GM19025 (cell line): ENCODE results near the gene UTS2R.

Experiments used
- ATAC-seq: cut with Tn5 transposase; IDR thresholded peaks from one replicate; pipeline ENCODE4 v1.9.1; 2021; ENCODE audit warnings: mild to moderate bottlenecking, low read depth, moderate library complexity; ENCODE audit not compliant: unreplicated experiment

Gene UTS2R

DNA sequence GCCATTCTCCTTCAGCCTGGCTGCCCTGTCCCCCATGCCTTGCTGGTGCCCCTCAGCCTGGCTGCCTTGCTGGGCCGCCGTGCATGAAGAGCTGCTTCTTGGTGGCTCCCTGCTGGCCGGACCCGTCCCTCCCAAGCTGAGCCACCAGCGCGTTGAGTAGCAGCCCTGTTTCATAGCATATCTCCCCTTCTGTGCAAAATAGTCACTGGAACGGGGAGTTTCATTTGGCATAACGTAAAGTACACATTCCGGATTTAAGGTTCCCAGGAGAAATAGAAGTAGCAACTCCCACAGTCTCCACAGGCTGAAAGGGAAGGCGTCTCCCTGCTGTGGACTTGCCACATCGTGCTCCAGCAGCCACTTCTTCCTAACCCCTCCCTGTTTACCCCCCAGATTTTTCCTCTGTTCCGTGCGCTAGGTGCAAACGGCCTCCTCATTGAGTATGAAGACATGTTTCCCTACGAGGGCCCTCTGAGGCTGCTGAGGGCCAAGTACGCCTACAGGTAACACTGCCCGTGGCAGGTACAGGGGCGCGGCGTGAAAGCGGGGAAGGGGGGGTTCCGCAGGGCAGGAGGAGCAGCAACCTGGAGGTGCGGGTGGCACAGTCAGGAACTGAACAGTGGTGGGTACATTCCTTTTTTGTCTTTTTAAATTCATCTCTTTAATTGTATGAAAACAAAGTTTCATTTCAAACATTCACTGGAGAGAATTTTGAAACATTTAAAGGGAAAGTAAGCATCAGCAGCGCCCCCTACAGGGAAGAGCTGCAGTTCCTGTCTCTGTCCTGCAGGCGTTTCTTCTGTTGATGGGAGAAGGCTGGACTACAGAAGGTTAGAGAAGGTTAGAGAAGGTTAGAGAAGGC lies 52.7 kb downstream of the UTS2R start:
- ATAC-seq, result no peak

DNA sequence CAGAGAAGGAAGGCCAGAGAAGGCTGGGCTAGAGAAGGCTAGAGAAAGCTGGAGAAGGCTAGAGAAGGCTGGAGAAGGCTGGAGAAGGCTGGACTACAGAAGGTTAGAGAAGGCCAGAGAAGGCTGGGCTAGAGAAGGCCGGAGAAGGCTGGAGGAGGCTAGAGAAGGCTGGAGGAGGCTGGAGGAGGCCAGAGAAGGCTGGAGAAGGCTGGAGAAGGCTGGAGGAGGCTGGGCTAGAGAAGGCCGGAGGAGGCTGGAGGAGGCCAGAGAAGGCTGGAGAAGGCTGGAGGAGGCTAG lies 53.2 kb downstream of the UTS2R start:
- ATAC-seq, result no peak
